ENCODE results near the gene CBL.

The CBL gene

GRCh38 chr11:119350302-119350701 lies 144.2 kb downstream of the CBL start:
- FAIRE-seq, result no peak

GRCh38 chr11:119351232-119351631 lies 145.1 kb downstream of the CBL start:
- FAIRE-seq, result no peak

GRCh38 chr11:119352857-119353260 lies 146.7 kb downstream of the CBL start:
- no peak for FAIRE-seq

- FAIRE-seq, result no peak
Observed at GRCh38 chr11:119355091-119355843, 149.1 kb downstream of the CBL start.

GRCh38 chr11:119356349-119357031 lies 150.4 kb downstream of the CBL start:
- no peak for FAIRE-seq

- no peak for FAIRE-seq
Observed at GRCh38 chr11:119357074-119357473, 150.9 kb downstream of the CBL start.

Data from A204.1 (cell line).